SK-N-MC (cell line): ENCODE measurements around the gene AQR.
A peak's percentile ranks its signal among the peaks of the same experiment; 100 is the strongest.
"Not testable (repeated sequence)": the region's sequence is repeated elsewhere in the genome, so short reads cannot be mapped to it uniquely, and the experiment has no call there.

Experiments
- DNase-seq: peaks from one replicate; pipeline ENCODE4 v3.0.0-alpha.2; 2011; ENCODE audit warnings: low read depth, low spot score
- H3K27ac ChIP-seq: fragments of 200-600 bp; sonication (generic); 2 replicates; pipeline ENCODE4 v1.5.1; 2016; ENCODE audit warnings: mixed run types
- H3K36me3 ChIP-seq: fragments of 200-600 bp; sonication (generic); 2 replicates; pipeline ENCODE4 v1.6.1; 2017; ENCODE audit warnings: antibody characterized with exemption, low read length, mixed read lengths; ENCODE audit not compliant: insufficient read depth
- H3K4me3 ChIP-seq: fragments of 200-600 bp; sonication (generic); 2 replicates; pipeline ENCODE4 v1.5.1; 2016
- H3K9ac ChIP-seq: fragments of 200-600 bp; sonication (generic); 2 replicates; pipeline ENCODE4 v1.8.0; 2017; ENCODE audit warnings: mixed run types, mixed read lengths; ENCODE audit not compliant: insufficient read length
- H3K9me3 ChIP-seq: fragments of 200-600 bp; sonication (generic); 2 replicates; pipeline ENCODE4 v1.6.1; 2017; ENCODE audit warnings: low read depth, mild to moderate bottlenecking, antibody characterized with exemption, low read length, moderate library complexity, mixed read lengths
- EZH2 ChIP-seq: fragments of 200-600 bp; sonication (generic); IDR thresholded peaks from one replicate; pipeline ENCODE4 v1.6.1; 2017; ENCODE audit warnings: antibody characterized with exemption
- FOXP2 ChIP-seq: optimal IDR thresholded peaks from 2 replicates; pipeline ENCODE3; 2011; ENCODE audit warnings: mild to moderate bottlenecking, moderate library complexity; ENCODE audit not compliant: insufficient read depth; ENCODE audit errors: extremely low read length, control extremely low read depth
- POLR2AphosphoS5 ChIP-seq: IDR thresholded peaks from 2 replicates; pipeline ENCODE4 v1.6.1; 2012; ENCODE audit warnings: mild to moderate bottlenecking, low read depth, low read length, borderline replicate concordance

The AQR gene

DNA sequence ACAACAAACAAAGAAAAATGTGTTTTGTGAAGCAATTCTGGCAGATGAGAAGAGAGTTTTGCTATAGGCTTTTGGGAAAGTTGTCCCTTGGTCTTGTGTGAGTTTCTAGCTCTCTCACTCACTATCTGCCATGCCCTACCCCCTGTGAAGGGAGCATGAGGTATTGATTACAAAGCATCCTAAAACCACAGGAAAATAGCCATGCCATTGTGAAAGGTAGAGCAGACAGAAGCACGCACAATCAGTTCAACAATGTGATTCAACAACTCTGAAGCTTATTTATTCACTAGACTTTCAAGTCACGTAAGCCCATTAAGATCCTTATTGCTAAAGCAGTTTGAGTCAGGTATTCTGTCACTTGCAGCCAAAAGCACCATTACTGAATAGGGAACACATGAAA is 6.5 kb upstream of the AQR start:
- no peak overlapping the region for H3K27ac ChIP-seq
- no peaks in the 10 kb centered on the region for H3K9me3 ChIP-seq
- DNase-seq, result no peak
- no peak for TF ChIP-seq POLR2AphosphoS5
- TF ChIP-seq FOXP2, result no peak
- TF ChIP-seq EZH2, result no peak
- no peaks in the 10 kb centered on the region for H3K36me3 ChIP-seq
- H3K4me3 ChIP-seq, result no peak overlapping the region
- no peak overlapping the region for H3K9ac ChIP-seq

DNA sequence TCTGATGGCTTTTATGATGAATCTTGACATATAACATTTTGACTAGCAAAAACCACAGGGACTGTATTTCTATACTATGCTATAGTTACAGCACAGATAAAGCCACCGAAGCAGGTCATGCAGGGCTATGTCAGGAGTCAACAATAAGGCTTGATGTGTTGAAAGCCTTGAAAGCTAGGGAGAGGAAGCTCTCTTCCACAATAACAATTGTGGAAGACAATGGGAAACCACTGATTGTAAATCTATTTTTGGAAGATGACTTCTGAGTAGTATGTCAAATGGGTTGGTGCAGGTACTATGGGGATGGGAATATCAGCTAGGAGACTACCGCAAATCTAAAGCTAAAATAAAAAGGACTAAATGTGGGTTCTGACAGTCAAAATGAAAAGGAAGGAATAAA is 4.0 kb upstream of the AQR start:
- DNase-seq, result no peak
- no peaks in the 10 kb centered on the region for H3K36me3 ChIP-seq
- no peaks in the 10 kb centered on the region for H3K9me3 ChIP-seq
- no peak overlapping the region for H3K9ac ChIP-seq
- H3K4me3 ChIP-seq, result no peak overlapping the region
- TF ChIP-seq POLR2AphosphoS5 (no peak), FOXP2 (no peak), EZH2 (no peak)
- no peak overlapping the region for H3K27ac ChIP-seq

DNA sequence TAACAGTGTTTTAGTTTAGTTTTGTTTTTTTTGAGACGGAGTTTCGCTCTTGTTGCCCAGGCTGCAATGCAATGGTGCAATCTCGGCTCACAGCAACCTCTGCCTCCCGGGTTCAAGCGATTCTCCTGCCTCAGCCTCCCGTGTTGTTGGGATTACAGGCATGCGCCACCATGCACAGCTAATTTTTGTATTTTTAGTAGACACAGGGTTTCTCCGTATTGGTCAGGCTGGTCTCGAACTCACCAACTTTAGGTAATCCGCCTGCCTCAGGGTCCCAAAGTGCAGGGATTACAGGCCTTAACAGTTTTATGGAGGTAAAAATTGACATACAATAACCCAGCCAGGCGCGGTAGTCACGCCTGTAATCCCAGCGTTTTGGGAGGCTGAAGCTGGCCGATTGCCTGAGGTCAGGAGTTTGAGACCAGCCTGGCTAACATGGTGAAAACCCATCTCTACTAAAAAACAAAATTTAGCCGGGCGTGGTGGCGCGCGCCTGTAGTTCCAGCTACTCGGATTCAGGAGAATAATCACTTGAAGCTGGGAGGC is 629 bp upstream of the AQR start:
- not testable (repeated sequence) for DNase-seq, H3K27ac ChIP-seq, H3K9me3 ChIP-seq, H3K36me3 ChIP-seq
- Histone ChIP-seq H3K4me3 (peak overlapping the region; percentile 92), H3K9ac (peak overlapping the region; percentile 46)

DNA sequence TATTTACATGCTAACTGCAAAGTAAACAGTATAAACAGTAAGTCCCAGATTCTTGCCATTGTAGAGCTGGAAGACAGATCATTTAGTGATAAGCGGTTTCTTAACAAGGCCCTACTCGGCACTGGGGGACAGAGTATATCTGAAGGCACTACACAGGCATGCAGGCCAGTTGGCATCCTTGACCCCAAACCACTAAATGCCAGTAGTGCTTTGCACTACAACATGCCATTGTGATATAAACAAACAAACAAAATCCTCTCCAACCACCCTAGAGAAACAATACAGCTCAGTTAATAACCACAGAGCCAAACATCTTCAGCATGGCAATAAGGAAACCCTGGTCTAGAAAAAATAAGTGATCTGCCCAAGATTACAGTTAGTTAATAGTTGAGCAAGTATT is 5.3 kb downstream of the AQR start:
- Histone ChIP-seq H3K27ac (no peak overlapping the region), H3K9ac (no peak overlapping the region), H3K9me3 (no peaks in the 10 kb centered on the region), H3K36me3 (peaks cover 22% of the 10 kb centered on the region), H3K4me3 (no peak overlapping the region)
- no peak for DNase-seq
- TF ChIP-seq EZH2 (no peak), FOXP2 (no peak), POLR2AphosphoS5 (no peak)

DNA sequence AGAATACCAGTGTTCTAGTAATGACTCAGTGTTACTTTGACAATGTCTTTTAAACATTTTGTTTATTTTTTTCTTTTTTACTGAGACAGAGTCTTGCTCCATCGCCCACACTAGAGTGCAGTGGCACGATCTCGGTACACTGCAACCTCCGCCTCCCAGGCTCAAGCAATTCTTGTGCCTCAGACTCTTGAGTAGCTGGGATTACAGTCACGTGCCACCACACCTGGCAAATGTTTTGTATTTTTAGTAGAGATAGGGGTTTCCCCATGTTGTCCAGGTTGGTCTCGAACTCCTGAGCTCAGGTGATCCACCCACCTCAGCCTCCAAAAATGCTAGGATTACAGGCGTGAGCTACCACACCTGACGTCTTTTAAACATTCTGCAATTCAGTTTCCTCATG is 15.7 kb downstream of the AQR start:
- Histone ChIP-seq H3K27ac (no peak overlapping the region), H3K36me3 (peaks cover 27% of the 10 kb centered on the region), H3K4me3 (no peak overlapping the region), H3K9me3 (no peaks in the 10 kb centered on the region), H3K9ac (no peak overlapping the region)
- no peak for TF ChIP-seq FOXP2
- TF ChIP-seq POLR2AphosphoS5, result no peak
- no peak for TF ChIP-seq EZH2
- DNase-seq, result no peak

DNA sequence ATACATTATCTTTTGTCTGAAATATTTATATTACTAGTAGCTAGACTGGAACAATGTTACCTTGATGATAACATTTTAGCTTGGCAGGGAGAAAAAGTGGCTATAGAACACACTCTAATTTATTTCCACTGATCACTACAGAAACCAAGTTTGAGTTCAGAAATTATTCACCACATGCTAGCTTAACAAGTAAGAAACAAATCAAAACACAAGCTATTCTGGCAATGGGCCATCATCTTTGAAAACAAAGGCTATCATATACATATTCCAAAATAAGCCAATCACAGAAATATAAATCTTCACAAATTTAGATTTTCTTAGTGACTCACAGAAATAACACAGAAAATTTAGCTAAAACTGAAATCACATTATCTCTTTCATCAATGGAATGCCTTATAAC is 17.1 kb downstream of the AQR start:
- Histone ChIP-seq H3K27ac (no peak overlapping the region), H3K9me3 (no peaks in the 10 kb centered on the region), H3K4me3 (no peak overlapping the region), H3K36me3 (peaks cover 31% of the 10 kb centered on the region), H3K9ac (no peak overlapping the region)
- DNase-seq, result no peak
- TF ChIP-seq EZH2 (no peak), FOXP2 (no peak), POLR2AphosphoS5 (no peak)

DNA sequence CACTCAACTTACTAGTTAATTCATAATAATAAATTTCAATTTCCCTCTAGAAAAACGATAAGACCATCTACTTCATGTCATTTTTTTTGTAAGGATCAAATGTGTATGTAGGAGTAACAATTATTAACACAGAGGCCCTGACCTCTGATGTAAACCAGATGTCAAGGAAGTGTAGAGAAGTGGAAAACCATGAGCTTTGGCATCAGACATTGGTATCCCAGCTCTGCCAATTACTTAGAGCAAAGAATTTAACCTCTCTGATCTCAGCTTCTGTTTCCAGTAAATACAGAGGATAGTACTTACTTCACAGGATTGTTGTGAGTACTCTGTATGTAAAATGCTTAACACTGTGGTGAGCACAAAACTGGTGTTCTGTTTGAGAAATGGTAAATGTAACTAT is 17.5 kb downstream of the AQR start:
- H3K4me3 ChIP-seq, result no peak overlapping the region
- no peaks in the 10 kb centered on the region for H3K9me3 ChIP-seq
- H3K36me3 ChIP-seq, result peaks cover 31% of the 10 kb centered on the region
- H3K9ac ChIP-seq, result no peak overlapping the region
- no peak for TF ChIP-seq EZH2
- no peak for DNase-seq
- no peak overlapping the region for H3K27ac ChIP-seq

DNA sequence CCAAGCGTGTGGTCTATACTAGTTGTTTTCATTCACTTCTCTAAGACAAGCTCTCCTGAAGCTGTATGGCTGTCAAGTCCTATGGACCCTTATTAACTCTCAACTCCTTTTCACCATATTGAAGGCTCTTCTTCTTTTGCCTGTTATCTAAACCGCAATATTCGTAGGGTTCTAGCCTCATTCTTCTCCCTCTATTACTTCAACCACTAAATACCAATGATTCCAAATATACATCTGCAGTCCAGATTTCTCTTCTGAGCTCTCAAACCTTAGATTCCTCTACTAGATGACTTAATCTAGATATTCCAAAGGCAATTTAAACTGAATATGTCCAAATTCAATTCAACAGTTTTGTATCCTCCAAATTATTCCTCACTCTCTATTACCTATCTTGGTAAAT is 24.6 kb downstream of the AQR start:
- TF ChIP-seq EZH2 (no peak), FOXP2 (no peak), POLR2AphosphoS5 (no peak)
- peaks cover 45% of the 10 kb centered on the region for H3K36me3 ChIP-seq
- 0 out of 2 replicates have a peak overlapping the region, but pooled peaks have one; percentile 26 for H3K27ac ChIP-seq
- no peak for DNase-seq
- H3K9ac ChIP-seq, result no peak overlapping the region
- no peaks in the 10 kb centered on the region for H3K9me3 ChIP-seq
- H3K4me3 ChIP-seq, result no peak overlapping the region

DNA sequence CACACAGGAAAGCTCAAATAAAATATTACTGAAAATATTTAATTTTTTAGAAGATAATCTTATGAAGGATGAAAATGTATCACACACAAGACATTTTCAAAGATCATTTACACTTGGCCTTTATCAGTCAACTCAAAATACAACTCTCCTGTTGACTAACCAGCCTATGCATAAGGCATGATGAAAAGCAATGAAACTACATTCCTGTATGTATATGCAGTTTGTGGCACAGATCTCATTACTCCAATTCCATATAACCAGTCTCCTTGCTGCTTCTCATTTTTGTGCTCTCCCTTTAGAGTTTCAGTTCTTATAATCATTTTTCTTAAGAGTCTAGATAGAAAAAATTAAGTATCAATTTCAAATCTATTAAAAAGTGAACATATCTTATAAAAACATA is 25.8 kb downstream of the AQR start:
- Histone ChIP-seq H3K9me3 (no peaks in the 10 kb centered on the region), H3K27ac (no peak overlapping the region), H3K36me3 (peaks cover 55% of the 10 kb centered on the region), H3K9ac (no peak overlapping the region), H3K4me3 (no peak overlapping the region)
- no peak for DNase-seq
- TF ChIP-seq FOXP2 (no peak), EZH2 (no peak), POLR2AphosphoS5 (no peak)

DNA sequence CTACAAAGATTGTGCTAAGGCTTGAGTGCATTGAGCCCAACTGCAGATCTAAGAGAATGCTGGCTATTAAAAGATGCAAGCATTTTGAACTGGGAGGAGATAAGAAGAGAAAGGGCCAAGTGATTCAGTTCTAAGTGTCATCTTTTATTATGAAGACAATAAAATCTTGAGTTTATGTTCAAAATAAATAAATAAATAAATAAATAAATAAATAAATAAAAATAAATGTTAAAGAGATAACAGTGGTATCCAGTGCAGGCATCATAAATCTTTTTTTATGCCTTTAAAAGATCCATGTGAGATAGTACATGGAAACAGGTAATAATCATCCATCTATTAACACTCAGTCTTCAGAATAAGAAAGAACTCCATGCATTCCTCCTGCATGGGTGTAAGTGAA is 26.3 kb downstream of the AQR start:
- H3K27ac ChIP-seq, H3K4me3 ChIP-seq, H3K9ac ChIP-seq, DNase-seq, H3K9me3 ChIP-seq: not testable (repeated sequence)
- H3K36me3 ChIP-seq, result peaks cover 58% of the 10 kb centered on the region
